ENCODE measurements around the gene B4GALNT2. TPM values are rescaled to one million over a fixed set of nuclear protein-coding genes. Genes with fewer than 3 reads are reported as not detected.
A peak's percentile ranks its signal among the peaks of the same experiment; 100 is the strongest.

Gene B4GALNT2
- total and polyA plus RNA-seq, 8 donors: 1.1 to 41.7 (median 2.2) TPM; not detected in 1

GRCh38 chr17:49216953-49217650, 84.5 kb downstream of the B4GALNT2 start:
- intact Hi-C loops (cut with DNase I; ENCODE audit: low total_unique reads): no loop called here
- Histone ChIP-seq H3K9me3 (no peaks in the 10 kb centered on the region), H3K4me1 (peaks cover 10 to 67% (median 33%) of the 10 kb centered on the region in 4 donors), H3K4me3 (peak overlapping the region in 1 of 4 donors; percentile 6), H3K27ac (peak overlapping the region in 3 of 5 donors; percentile 24 to 73 (median 64)), H3K27me3 (peaks cover 5 to 48% (median 17%) of the 10 kb centered on the region in 3 donors), H3K36me3 (peaks cover 0 to 4% (median 0%) of the 10 kb centered on the region in 4 donors)
- peak in 1 of 2 donors; percentile 27 for DNase-seq
- TF ChIP-seq POLR2A (IDR thresholded peaks at IDR 0.05) (no peak), EP300 (IDR thresholded peaks at IDR 0.05) (no peak), POLR2AphosphoS5 (IDR thresholded peaks at IDR 0.05) (peak in 1 of 3 donors; percentile 31)
- TF ChIP-seq, protein P1, sequence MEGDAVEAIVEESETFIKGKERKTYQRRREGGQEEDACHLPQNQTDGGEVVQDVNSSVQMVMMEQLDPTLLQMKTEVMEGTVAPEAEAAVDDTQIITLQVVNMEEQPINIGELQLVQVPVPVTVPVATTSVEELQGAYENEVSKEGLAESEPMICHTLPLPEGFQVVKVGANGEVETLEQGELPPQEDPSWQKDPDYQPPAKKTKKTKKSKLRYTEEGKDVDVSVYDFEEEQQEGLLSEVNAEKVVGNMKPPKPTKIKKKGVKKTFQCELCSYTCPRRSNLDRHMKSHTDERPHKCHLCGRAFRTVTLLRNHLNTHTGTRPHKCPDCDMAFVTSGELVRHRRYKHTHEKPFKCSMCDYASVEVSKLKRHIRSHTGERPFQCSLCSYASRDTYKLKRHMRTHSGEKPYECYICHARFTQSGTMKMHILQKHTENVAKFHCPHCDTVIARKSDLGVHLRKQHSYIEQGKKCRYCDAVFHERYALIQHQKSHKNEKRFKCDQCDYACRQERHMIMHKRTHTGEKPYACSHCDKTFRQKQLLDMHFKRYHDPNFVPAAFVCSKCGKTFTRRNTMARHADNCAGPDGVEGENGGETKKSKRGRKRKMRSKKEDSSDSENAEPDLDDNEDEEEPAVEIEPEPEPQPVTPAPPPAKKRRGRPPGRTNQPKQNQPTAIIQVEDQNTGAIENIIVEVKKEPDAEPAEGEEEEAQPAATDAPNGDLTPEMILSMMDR (IDR thresholded peaks at IDR 0.05): no peak
- 56 to 71% (median 68%) methylated on average over 11 of the region's 11 CpGs for WGBS, 5 donors

DNA sequence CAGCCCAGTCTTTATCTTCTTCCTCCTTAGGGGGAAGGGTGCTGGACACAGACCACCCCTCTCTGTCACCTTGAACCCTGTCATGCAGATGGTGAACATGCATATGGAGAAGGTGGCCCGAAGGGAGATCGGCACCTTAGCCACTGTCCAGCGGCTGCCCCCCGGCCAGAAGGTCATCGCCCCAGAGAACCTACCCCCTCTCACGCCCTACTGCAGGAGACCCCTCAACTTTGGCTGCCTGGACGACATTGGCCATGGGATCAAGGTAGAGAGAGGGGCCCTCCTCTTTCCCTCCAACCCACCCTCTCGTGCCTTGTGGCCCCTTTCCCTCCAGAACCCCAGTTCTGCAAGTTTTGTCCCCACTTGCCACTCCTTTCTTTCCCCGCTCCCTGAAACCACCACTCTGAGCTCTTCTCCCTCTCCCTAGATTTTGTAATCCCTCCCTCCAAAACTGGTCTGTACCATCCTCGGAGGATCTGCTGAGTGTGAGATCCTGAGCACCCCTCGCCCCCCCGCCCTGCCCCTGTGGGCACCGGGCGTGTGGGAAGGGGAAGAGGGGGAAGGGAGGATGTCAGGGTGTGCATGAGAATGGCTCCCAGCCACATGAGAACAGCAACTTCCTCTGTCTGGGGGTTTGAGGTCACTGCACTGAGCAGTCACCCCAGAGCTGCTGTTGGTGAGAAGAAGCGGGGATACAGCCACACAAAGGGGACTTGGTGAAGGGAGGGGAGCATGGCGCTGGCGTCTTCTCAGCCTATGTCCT, 85.3 kb downstream of the B4GALNT2 start:
- peaks cover 10 to 69% (median 33%) of the 10 kb centered on the region in 4 donors for H3K4me1 ChIP-seq
- H3K36me3 ChIP-seq: peaks cover 0 to 4% (median 0%) of the 10 kb centered on the region in 4 donors
- DNase-seq: peak; percentile 49 to 72
- intact Hi-C loops (cut with DNase I; ENCODE audit: low total_unique reads): no loop called here
- TF ChIP-seq POLR2A (IDR thresholded peaks at IDR 0.05) (no peak), POLR2AphosphoS5 (IDR thresholded peaks at IDR 0.05) (peak in 2 of 3 donors; percentile 53 to 54)
- 61 to 74% (median 69%) methylated on average over 16 to 17 of the region's 17 CpGs for WGBS, 5 donors
- peak overlapping the region in 1 of 4 donors; percentile 6 for H3K4me3 ChIP-seq
- no peaks in the 10 kb centered on the region for H3K9me3 ChIP-seq
- peaks cover 5 to 55% (median 20%) of the 10 kb centered on the region in 3 donors for H3K27me3 ChIP-seq
- peak overlapping the region; percentile 10 to 73 (median 55) for H3K27ac ChIP-seq

DNA sequence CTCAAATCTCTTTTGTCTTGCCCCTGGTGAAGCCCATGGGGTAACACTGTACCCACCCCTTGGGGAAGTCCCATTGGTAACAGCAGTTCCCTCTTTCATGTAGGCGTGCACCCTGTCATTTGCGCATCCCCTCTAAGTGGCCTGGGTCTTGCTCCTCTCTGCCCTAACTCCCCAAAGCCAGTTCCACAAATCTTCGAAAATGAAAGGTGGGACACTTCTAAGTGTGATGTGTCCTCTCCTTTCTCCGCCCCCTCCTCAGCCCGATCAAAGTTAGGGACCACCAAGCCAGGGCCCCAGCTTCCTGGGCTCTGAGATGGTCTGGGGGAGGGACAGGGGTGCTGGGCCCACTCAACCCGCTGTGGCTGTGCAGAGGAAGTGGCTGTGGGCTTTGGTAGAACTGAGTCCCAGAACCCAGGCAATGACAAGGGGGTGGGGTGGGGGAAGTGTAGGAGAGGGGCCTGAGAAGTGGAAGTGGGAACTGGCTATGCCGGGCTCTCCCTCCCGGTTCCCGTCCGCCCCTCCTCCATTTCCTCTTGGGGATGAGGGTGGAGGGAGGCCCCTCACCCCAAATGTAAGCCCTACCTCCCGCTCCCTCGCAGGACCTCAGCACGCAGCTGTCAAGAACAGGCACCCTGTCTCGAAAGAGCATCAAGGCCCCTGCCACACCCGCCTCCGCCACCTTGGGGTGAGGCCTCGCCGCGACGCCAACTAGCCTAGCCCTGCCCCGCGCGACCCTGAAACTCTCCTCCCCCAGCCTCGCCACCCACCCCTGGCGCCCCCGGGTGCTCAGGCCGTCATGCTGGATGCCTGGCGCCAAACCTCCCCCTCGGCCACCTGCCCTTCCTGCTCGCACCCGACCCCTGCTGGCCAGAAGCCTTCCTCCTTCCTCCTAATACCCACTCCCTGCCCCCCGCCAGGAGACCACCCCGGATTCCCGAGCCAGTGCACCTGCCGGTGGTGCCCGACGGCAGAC, 86.7 kb downstream of the B4GALNT2 start:
- Histone ChIP-seq H3K27ac (peak overlapping the region; percentile 21 to 73 (median 55)), H3K4me3 (no peak overlapping the region)
- 30 to 84% (median 43%) methylated on average over 10 to 37 of the region's 37 CpGs for WGBS, 5 donors

GRCh38 chr17:49219987-49220386, 87.4 kb downstream of the B4GALNT2 start:
- H3K27ac ChIP-seq: peak overlapping the region in 4 of 5 donors; percentile 21 to 73 (median 50)
- H3K9me3 ChIP-seq: no peaks in the 10 kb centered on the region
- peaks cover 0 to 4% (median 0%) of the 10 kb centered on the region in 4 donors for H3K36me3 ChIP-seq
- intact Hi-C loops (cut with DNase I; ENCODE audit: low total_unique reads): loop anchor here (10.0 kb wide), 1 partner anchor 55 kb away; no protein-coding TSS in a partner anchor
- peaks cover 15 to 77% (median 41%) of the 10 kb centered on the region in 3 donors for H3K27me3 ChIP-seq
- H3K4me3 ChIP-seq: no peak overlapping the region
- WGBS, 5 donors: 57 to 84% (median 67%) methylated on average over 7 to 15 of the region's 15 CpGs
- peaks cover 20 to 79% (median 41%) of the 10 kb centered on the region in 4 donors for H3K4me1 ChIP-seq
- DNase-seq: no peak
- TF ChIP-seq EP300 (IDR thresholded peaks at IDR 0.05) (no peak), POLR2A (IDR thresholded peaks at IDR 0.05) (no peak), POLR2AphosphoS5 (IDR thresholded peaks at IDR 0.05) (no peak)
- TF ChIP-seq, protein P1 (IDR thresholded peaks at IDR 0.05): no peak

More for the DNA sequence above, 86.7 kb downstream of the B4GALNT2 start:
- Histone ChIP-seq H3K27me3 (peaks cover 7 to 69% (median 34%) of the 10 kb centered on the region in 3 donors), H3K36me3 (peaks cover 0 to 4% (median 0%) of the 10 kb centered on the region in 4 donors), H3K4me1 (peaks cover 19 to 79% (median 41%) of the 10 kb centered on the region in 4 donors), H3K9me3 (no peaks in the 10 kb centered on the region)
- intact Hi-C loops (cut with DNase I; ENCODE audit: low total_unique reads): no loop called here
- TF ChIP-seq POLR2AphosphoS5 (IDR thresholded peaks at IDR 0.05) (no peak), POLR2A (IDR thresholded peaks at IDR 0.05) (no peak), EP300 (IDR thresholded peaks at IDR 0.05) (no peak)
- TF ChIP-seq, protein P1 (IDR thresholded peaks at IDR 0.05): no peak
- peak in 1 of 2 donors; percentile 30 for DNase-seq
